ENCODE results near the gene MTO1.
A peak's percentile ranks its signal among the peaks of the same experiment; 100 is the strongest.
"Not testable (repeated sequence)": the region's sequence is repeated elsewhere in the genome, so short reads cannot be mapped to it uniquely, and the experiment has no call there.

Gene MTO1

GRCh38 chr6:73460056-73460455 lies 1.5 kb upstream of the MTO1 start:
- TF ChIP-seq TAF1 (IDR thresholded peaks at IDR 0.05; ENCODE audit: borderline replicate concordance, low read depth, low read length) (no peak), POLR2A (IDR thresholded peaks at IDR 0.05; ENCODE audit: low read depth, low read length) (no peak), POLR2AphosphoS5 (IDR thresholded peaks at IDR 0.05; ENCODE audit: low read depth, low read length) (no peak)
- FAIRE-seq (no peak), DNase-seq (ENCODE audit: insufficient read length) (no peak)

GRCh38 chr6:73471686-73472290 lies 10.3 kb downstream of the MTO1 start:
- peak; percentile 19 for DNase-seq (ENCODE audit: insufficient read length)
- peak; percentile 88 for FAIRE-seq
- no peak for TF ChIP-seq TAF1 (IDR thresholded peaks at IDR 0.05; ENCODE audit: borderline replicate concordance, low read depth, low read length)
- no peak for TF ChIP-seq POLR2AphosphoS5 (IDR thresholded peaks at IDR 0.05; ENCODE audit: low read depth, low read length)
- TF ChIP-seq POLR2A (IDR thresholded peaks at IDR 0.05; ENCODE audit: low read depth, low read length): no peak

- DNase-seq (ENCODE audit: insufficient read length): no peak
- FAIRE-seq: no peak
- TF ChIP-seq POLR2A (IDR thresholded peaks at IDR 0.05; ENCODE audit: low read depth, low read length): no peak
- no peak for TF ChIP-seq POLR2AphosphoS5 (IDR thresholded peaks at IDR 0.05; ENCODE audit: low read depth, low read length)
- TF ChIP-seq TAF1 (IDR thresholded peaks at IDR 0.05; ENCODE audit: borderline replicate concordance, low read depth, low read length): no peak
Observed at GRCh38 chr6:73476723-73477122, 15.2 kb downstream of the MTO1 start.

GRCh38 chr6:73477407-73477806 lies 15.9 kb downstream of the MTO1 start:
- no peak for TF ChIP-seq POLR2AphosphoS5 (IDR thresholded peaks at IDR 0.05; ENCODE audit: low read depth, low read length)
- no peak for TF ChIP-seq POLR2A (IDR thresholded peaks at IDR 0.05; ENCODE audit: low read depth, low read length)
- TF ChIP-seq TAF1 (IDR thresholded peaks at IDR 0.05; ENCODE audit: borderline replicate concordance, low read depth, low read length): no peak
- FAIRE-seq: no peak
- no peak for DNase-seq (ENCODE audit: insufficient read length)

DNA sequence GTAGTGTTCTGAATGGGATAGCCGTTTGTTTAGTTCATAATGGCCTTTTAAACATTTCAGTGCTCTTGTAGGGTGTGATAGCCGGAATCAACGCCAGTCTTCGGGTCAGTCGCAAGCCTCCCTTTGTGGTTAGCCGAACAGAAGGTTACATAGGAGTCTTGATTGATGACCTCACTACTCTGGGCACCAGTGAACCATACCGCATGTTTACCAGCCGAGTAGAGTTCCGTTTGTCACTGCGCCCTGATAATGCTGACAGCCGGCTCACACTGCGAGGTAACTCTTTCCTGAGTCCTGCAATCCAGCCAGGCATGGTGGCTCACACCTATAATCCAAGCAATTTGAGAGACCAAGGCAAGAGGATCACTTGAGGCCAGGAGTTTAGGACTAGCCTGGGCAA lies 20.4 kb downstream of the MTO1 start:
- TF ChIP-seq POLR2A (IDR thresholded peaks at IDR 0.05; ENCODE audit: low read depth, low read length) (no peak), POLR2AphosphoS5 (IDR thresholded peaks at IDR 0.05; ENCODE audit: low read depth, low read length) (no peak), TAF1 (IDR thresholded peaks at IDR 0.05; ENCODE audit: borderline replicate concordance, low read depth, low read length) (no peak)
- FAIRE-seq (no peak), DNase-seq (ENCODE audit: insufficient read length) (no peak)

- FAIRE-seq: no peak
- TF ChIP-seq POLR2A (IDR thresholded peaks at IDR 0.05; ENCODE audit: low read depth, low read length) (no peak), TAF1 (IDR thresholded peaks at IDR 0.05; ENCODE audit: borderline replicate concordance, low read depth, low read length) (no peak), POLR2AphosphoS5 (IDR thresholded peaks at IDR 0.05; ENCODE audit: low read depth, low read length) (no peak)
- no peak for DNase-seq (ENCODE audit: insufficient read length)
Observed at GRCh38 chr6:73484438-73484837, 22.9 kb downstream of the MTO1 start.

GRCh38 chr6:73487473-73487872 lies 25.9 kb downstream of the MTO1 start:
- DNase-seq (ENCODE audit: insufficient read length) (no peak), FAIRE-seq (no peak)
- no peak for TF ChIP-seq POLR2AphosphoS5 (IDR thresholded peaks at IDR 0.05; ENCODE audit: low read depth, low read length)
- no peak for TF ChIP-seq POLR2A (IDR thresholded peaks at IDR 0.05; ENCODE audit: low read depth, low read length)
- TF ChIP-seq TAF1 (IDR thresholded peaks at IDR 0.05; ENCODE audit: borderline replicate concordance, low read depth, low read length): no peak

GRCh38 chr6:73491377-73491776 lies 29.8 kb downstream of the MTO1 start:
- DNase-seq (ENCODE audit: insufficient read length) (no peak), FAIRE-seq (no peak)
- no peak for TF ChIP-seq TAF1 (IDR thresholded peaks at IDR 0.05; ENCODE audit: borderline replicate concordance, low read depth, low read length)
- no peak for TF ChIP-seq POLR2A (IDR thresholded peaks at IDR 0.05; ENCODE audit: low read depth, low read length)
- no peak for TF ChIP-seq POLR2AphosphoS5 (IDR thresholded peaks at IDR 0.05; ENCODE audit: low read depth, low read length)

DNA sequence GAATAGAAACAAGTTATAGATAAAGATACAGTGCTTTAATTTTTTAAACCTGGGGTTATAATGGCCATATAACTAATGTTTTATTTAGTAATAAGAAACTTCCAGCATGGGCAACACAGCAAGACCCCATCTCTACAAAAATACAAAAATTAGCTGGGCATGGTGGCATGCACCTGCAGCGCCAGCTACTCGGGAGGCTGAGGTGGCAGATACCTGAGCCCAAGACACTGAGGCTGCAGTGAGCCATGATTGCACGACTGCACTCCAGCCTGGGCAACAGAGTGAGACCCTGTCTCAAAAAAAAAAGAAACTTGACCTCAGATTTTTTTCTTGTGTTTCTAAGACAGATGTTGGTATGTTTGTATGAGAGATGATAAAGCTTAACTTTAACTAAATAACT lies 36.4 kb downstream of the MTO1 start:
- no peak for DNase-seq (ENCODE audit: insufficient read length)

DNA sequence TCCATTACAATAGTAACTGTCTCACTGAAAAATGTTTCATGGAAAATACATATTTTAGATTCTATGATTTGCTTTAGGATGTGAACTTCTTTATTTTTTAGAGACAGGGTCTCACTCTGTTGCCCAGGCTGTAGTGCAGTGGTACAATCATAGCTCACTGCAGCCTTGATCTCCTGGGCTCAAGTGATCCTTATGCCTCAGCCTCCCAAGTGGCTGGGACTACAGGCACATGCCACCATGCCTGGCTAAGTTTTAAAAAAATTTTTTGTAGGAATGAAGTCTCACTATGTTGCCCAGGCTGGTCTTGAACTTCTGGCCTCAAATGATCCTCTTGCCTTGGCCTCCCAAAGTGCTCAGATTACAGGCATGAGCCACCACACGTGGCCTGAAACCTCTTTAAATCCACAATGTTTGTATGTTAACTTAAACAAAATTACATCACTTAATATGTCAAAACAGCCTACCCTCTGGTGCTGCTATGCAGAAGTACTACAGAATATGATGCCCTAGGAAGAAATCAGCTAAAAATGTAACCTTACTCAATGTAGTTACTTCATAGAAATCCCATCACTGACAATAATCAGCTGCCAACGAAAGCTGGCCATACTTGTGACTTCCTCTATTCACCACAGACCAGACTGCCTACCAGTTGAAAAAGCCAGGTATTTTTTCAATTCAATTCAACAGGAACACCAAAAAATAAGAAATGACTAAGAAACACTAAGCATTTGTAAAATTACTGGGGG lies 41.7 kb downstream of the MTO1 start:
- no peak for TF ChIP-seq POLR2AphosphoS5 (IDR thresholded peaks at IDR 0.05; ENCODE audit: low read depth, low read length)
- FAIRE-seq: no peak
- DNase-seq (ENCODE audit: insufficient read length): no peak

More for the DNA sequence above, 36.4 kb downstream of the MTO1 start:
- no peak for FAIRE-seq
- no peak for TF ChIP-seq POLR2AphosphoS5 (IDR thresholded peaks at IDR 0.05; ENCODE audit: low read depth, low read length)
- TF ChIP-seq POLR2A (IDR thresholded peaks at IDR 0.05; ENCODE audit: low read depth, low read length): no peak
- TF ChIP-seq TAF1 (IDR thresholded peaks at IDR 0.05; ENCODE audit: borderline replicate concordance, low read depth, low read length): no peak

DNA sequence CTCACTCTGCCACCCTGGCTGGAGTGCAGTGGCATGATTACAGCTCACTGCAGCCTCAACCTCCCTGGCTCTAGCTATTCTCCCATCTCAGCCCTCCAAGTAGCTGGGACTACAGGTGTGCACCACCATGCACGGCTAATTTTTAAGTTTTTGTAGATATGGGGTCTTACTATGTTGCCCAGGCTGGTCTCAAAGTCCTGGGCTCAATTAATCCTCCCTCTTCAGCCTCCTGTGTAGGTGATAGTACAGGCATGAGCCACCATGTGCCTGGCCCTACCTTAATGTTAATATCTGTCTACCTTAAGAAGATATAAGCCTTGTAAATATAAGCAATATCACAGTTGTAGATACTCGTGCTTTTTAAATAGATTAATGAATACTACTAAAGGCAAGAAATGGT lies 42.6 kb downstream of the MTO1 start:
- FAIRE-seq: no peak
- TF ChIP-seq POLR2AphosphoS5 (IDR thresholded peaks at IDR 0.05; ENCODE audit: low read depth, low read length) (no peak), TAF1 (IDR thresholded peaks at IDR 0.05; ENCODE audit: borderline replicate concordance, low read depth, low read length) (no peak), POLR2A (IDR thresholded peaks at IDR 0.05; ENCODE audit: low read depth, low read length) (no peak)

DNA sequence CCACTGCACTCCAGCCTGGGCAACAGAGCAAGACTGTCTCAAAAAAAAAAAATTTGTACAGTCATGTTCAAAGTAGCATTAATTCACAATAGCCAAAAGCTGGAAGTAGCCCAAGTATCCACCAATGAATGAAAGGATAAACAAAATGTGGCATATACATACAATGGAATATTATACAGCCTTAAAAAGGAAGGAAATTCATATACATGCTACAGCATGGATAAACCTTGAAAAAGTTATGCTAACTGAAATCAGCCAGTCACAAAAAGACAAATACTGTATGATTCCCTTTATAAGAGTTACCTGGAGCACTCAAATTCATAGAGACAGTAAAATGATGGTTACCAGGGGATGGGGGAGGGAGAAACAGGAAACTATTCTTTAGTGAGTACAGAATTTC lies 43.6 kb downstream of the MTO1 start:
- no peak for TF ChIP-seq TAF1 (IDR thresholded peaks at IDR 0.05; ENCODE audit: borderline replicate concordance, low read depth, low read length)
- TF ChIP-seq POLR2AphosphoS5 (IDR thresholded peaks at IDR 0.05; ENCODE audit: low read depth, low read length): no peak
- no peak for TF ChIP-seq POLR2A (IDR thresholded peaks at IDR 0.05; ENCODE audit: low read depth, low read length)
- FAIRE-seq (no peak), DNase-seq (ENCODE audit: insufficient read length) (no peak)

More for the DNA sequence above, 42.6 kb downstream of the MTO1 start:
- DNase-seq (ENCODE audit: insufficient read length): no peak

DNA sequence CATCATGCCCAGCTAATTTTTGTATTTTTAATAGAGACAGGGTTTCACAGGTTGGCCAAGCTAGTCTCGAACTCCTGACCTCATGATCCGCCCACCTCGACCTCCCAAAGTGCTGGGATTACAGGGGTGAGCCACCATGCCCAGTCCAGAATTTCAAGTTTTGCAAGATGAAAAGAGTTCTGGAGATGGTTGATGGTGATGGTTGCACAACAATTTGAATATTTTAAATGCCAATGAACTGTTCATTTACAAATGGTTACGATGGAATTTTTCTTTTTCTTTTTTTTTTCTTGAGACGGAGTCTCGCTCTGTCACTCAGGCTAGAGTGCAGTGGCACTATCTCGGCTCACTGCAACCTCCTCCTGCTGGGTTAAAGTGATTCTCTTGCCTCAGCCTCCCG lies 44.2 kb downstream of the MTO1 start:
- FAIRE-seq: not testable (repeated sequence)

More for the DNA sequence above, 44.2 kb downstream of the MTO1 start:
- not testable (repeated sequence) for DNase-seq (ENCODE audit: insufficient read length)

Measured in GM12892 (cell line).